Stimulated activated CD8-positive, alpha-beta memory T cell treated with anti-CD3 and anti-CD28 coated beads, Interleukin-12 subunit alpha, Interleukin-12 subunit beta, amount 100 ng/mL, for 4 hours (primary cell): ENCODE data around the gene MITF.
"Not testable (repeated sequence)": the region's sequence is repeated elsewhere in the genome, so short reads cannot be mapped to it uniquely, and the experiment has no call there.

Source experiments
- DNase-seq: peaks from one replicate; pipeline ENCODE4 v3.0.0-alpha.2; 2020; ENCODE audit warnings: low read depth

The MITF gene

GRCh38 chr3:69914395-69914794 is 175.1 kb downstream of the MITF start:
- DNase-seq = no peak

GRCh38 chr3:69915726-69916125 is 176.5 kb downstream of the MITF start:
- no peak for DNase-seq

GRCh38 chr3:69920009-69920408 is 180.7 kb downstream of the MITF start:
- DNase-seq = not testable (repeated sequence)

GRCh38 chr3:69921651-69922050 is 182.4 kb downstream of the MITF start:
- DNase-seq = no peak

- no peak for DNase-seq
Observed at GRCh38 chr3:69922521-69923000, 183.3 kb downstream of the MITF start.

- no peak for DNase-seq
Observed at GRCh38 chr3:69925506-69925905, 186.2 kb downstream of the MITF start.

GRCh38 chr3:69926385-69926784 is 187.1 kb downstream of the MITF start:
- no peak for DNase-seq

GRCh38 chr3:69927571-69927970 is 188.3 kb downstream of the MITF start:
- no peak for DNase-seq

- no peak for DNase-seq
Observed at GRCh38 chr3:69929019-69929418, 189.8 kb downstream of the MITF start.

- no peak for DNase-seq
Observed at GRCh38 chr3:69930564-69930963, 191.3 kb downstream of the MITF start.

GRCh38 chr3:69932087-69932486 is 192.8 kb downstream of the MITF start:
- DNase-seq = no peak

- DNase-seq = no peak
Observed at GRCh38 chr3:69932501-69932900, 193.2 kb downstream of the MITF start.

GRCh38 chr3:69934398-69934797 is 195.1 kb downstream of the MITF start:
- DNase-seq = no peak

GRCh38 chr3:69936266-69936665 is 197.0 kb downstream of the MITF start:
- DNase-seq = no peak

- no peak for DNase-seq
Observed at GRCh38 chr3:69938061-69938460, 198.8 kb downstream of the MITF start.

GRCh38 chr3:69938931-69939330 is 199.7 kb downstream of the MITF start:
- DNase-seq = no peak

GRCh38 chr3:69941037-69941436 is 201.8 kb downstream of the MITF start:
- DNase-seq = no peak

- DNase-seq = no peak
Observed at GRCh38 chr3:69941439-69942176, 202.3 kb downstream of the MITF start.

- DNase-seq = no peak
Observed at GRCh38 chr3:69944931-69945493, 205.7 kb downstream of the MITF start.

- no peak for DNase-seq
Observed at GRCh38 chr3:69948246-69948862, 209.1 kb downstream of the MITF start.

- DNase-seq = no peak
Observed at GRCh38 chr3:69951616-69952015, 212.4 kb downstream of the MITF start.

- DNase-seq = no peak
Observed at GRCh38 chr3:69959581-69959980, 220.3 kb downstream of the MITF start.

- no peak for DNase-seq
Observed at GRCh38 chr3:69961706-69962439, 222.6 kb downstream of the MITF start.
